Fibroblast of pulmonary artery (primary cell): ENCODE results near the gene PRDM16.

Experiments used
- DNase-seq: peaks from one replicate; pipeline ENCODE4 v3.0.0-alpha.2; 2010; ENCODE audit warnings: low read depth
- H3K4me3 ChIP-seq: replicated peaks from 2 replicates; pipeline ENCODE4 v1.5.1; 2011; ENCODE audit warnings: low read depth, mild to moderate bottlenecking, control low read depth, low read length, moderate library complexity
- CTCF ChIP-seq: IDR thresholded peaks from 2 replicates; pipeline ENCODE4 v1.5.1; 2011; ENCODE audit warnings: mild to moderate bottlenecking, control low read depth, low read length, inconsistent platforms; ENCODE audit errors: missing control alignments

Gene PRDM16

GRCh38 chr1:3378411-3379208 is 309.6 kb downstream of the PRDM16 start:
- no peak for TF ChIP-seq CTCF
- DNase-seq, result no peak
- H3K4me3 ChIP-seq, result no peak overlapping the region

DNA sequence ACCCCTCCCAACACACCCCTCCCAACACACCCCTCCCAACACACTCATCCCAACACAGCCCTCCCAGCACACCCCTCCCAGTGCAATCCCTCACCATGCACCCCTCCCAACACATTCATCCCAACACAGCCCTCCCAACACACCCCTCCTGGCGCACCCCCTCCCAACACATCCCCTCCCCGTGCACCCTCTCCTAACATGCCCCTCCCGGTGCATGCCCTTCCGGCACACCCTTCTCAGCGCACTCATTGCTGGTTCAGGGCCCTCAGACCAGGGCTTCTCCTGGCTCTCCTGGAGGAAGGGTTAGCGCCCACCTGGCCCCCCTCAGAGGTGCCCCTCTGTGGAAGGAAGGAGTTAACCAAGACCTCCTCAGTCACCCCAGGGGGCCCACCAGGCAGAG is 310.9 kb downstream of the PRDM16 start:
- no peak overlapping the region for H3K4me3 ChIP-seq
- DNase-seq, result no peak
- TF ChIP-seq CTCF, result no peak

DNA sequence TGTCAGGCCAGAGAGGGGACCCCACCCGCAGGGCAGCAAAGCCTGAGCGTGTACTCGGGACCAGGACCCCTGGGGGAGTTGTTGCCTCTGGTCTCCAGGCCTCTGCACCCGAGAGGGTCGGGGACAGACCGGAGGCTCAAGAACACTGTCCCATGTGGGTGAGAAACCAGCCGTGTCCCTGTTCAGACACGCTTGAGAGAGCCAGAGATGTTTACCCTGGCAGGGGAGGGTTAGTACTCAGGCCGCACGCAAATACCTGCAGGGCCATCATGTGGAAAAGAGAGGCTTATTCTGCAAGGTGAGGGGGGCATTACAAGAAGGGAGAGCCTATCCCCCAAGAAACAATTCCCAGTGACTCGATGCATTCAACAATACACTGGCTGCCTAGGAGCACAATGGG is 311.5 kb downstream of the PRDM16 start:
- no peak overlapping the region for H3K4me3 ChIP-seq
- no peak for TF ChIP-seq CTCF
- no peak for DNase-seq

DNA sequence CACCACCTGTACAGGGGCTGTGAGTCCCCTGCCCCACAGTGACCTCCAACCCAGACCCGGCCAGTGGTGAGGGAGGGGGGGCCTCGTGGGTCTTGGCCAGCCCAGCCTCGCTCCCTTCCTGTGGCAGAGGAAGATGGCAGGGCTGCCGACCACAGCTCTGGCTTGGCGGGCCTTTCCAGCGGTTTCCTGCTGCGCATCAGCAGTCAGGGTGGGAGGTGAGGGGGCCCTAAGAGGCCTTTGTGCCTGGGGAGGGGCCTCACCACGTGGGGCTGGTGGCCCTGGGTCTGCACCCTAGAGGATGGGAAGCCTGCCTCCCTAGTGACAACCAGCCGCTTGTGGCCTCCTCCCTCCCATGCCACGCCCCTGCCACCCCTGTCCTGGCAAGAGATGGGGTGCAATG is 312.9 kb downstream of the PRDM16 start:
- no peak for TF ChIP-seq CTCF

GRCh38 chr1:3382326-3383057 is 313.5 kb downstream of the PRDM16 start:
- DNase-seq, result no peak
- no peak for TF ChIP-seq CTCF
- no peak overlapping the region for H3K4me3 ChIP-seq

More for the DNA sequence above, 312.9 kb downstream of the PRDM16 start:
- no peak for DNase-seq
- H3K4me3 ChIP-seq, result no peak overlapping the region

GRCh38 chr1:3383679-3384078 is 314.7 kb downstream of the PRDM16 start:
- no peak overlapping the region for H3K4me3 ChIP-seq
- DNase-seq, result no peak
- TF ChIP-seq CTCF, result no peak
